Adipocyte (in vitro differentiated cells): ENCODE results near the gene API5.

Experiments
- DNase-seq: peaks from one replicate; pipeline ENCODE4 v3.0.0-alpha.2; 2015; ENCODE audit warnings: low read depth
- H3K27me3 ChIP-seq: replicated peaks from 2 replicates; pipeline ENCODE4 v1.7.0; 2013; ENCODE audit warnings: mild to moderate bottlenecking, low read length, moderate library complexity; ENCODE audit not compliant: control insufficient read depth, insufficient read depth
- H3K36me3 ChIP-seq: 2 replicates; pipeline ENCODE4 v1.7.0; 2013; ENCODE audit warnings: low read length, mild to moderate bottlenecking, moderate library complexity; ENCODE audit not compliant: control insufficient read depth, insufficient read depth, severe bottlenecking
- H3K4me1 ChIP-seq: 2 replicates; pipeline ENCODE4 v1.7.0; 2013; ENCODE audit warnings: mild to moderate bottlenecking, low read length, moderate library complexity; ENCODE audit not compliant: control insufficient read depth, insufficient read depth
- H3K4me3 ChIP-seq: 2 replicates; pipeline ENCODE4 v1.7.0; 2013; ENCODE audit warnings: mild to moderate bottlenecking, low read length, moderate library complexity
- H3K9ac ChIP-seq: 2 replicates; pipeline ENCODE4 v1.7.0; 2013; ENCODE audit warnings: mild to moderate bottlenecking, low read length, moderate library complexity
- H3K9me3 ChIP-seq: 2 replicates; pipeline ENCODE4 v1.7.0; 2013; ENCODE audit warnings: mild to moderate bottlenecking, low read length, moderate library complexity; ENCODE audit not compliant: control insufficient read depth

The API5 gene

DNA sequence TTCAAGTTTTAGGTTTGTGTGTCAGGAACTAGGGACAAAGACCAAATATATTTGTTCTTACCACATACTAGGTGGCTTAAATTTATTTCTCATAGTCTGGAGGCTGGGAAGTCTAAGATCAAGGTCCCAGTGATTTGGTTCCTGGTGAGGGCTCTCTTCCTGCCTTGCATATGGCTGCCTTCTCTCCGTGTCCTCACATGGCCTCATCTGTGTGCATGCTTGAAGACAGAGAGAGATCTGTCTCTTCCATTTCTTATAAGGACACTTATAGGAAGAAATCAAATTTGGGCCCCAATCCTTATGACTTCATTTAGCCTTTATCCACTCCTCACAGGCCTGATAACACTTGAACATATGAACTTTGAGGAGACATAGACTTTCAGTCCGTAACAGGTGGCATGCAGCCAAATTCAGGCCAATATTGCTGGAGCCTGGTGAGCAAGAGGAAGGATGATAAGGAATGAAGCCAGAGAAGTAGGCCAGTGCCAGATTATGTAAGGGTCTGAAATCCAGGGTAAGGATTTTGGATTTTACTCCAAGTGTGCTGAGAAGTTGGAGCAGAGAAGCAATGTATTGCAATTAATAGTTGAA, 82.1 kb downstream of the API5 start:
- H3K9ac ChIP-seq, result no peak overlapping the region
- H3K36me3 ChIP-seq, result peaks cover 69% of the 10 kb centered on the region
- no peaks in the 10 kb centered on the region for H3K9me3 ChIP-seq
- DNase-seq, result no peak
- H3K27me3 ChIP-seq, result no peaks in the 10 kb centered on the region
- H3K4me1 ChIP-seq, result peaks cover 13% of the 10 kb centered on the region
- H3K4me3 ChIP-seq, result no peak overlapping the region
